ENCODE results near the gene SVEP1. TPM values are rescaled to one million over a fixed set of nuclear protein-coding genes. Genes with fewer than 3 reads are reported as not detected.
"Not testable (repeated sequence)": the region's sequence is repeated elsewhere in the genome, so short reads cannot be mapped to it uniquely, and the experiment has no call there.

SVEP1 gene
- total and polyA plus RNA-seq, 2 of the 13 experiments (the other 11 are each of a cell fraction or from before 2014, with no cell fraction given): not detected

GRCh38 chr9:110531776-110532175 is 47.8 kb downstream of the SVEP1 start:
- no peak overlapping the region for H3K27ac ChIP-seq (ENCODE audit: extremely low read length, insufficient read depth, low read length)
- in situ Hi-C loops (cut with HindIII; ENCODE audit: extremely low pct_ligation_motif_present, low pct_unique_long_range_greater_than_20kb) (no loop called here), intact Hi-C loops (cut with micrococcal nuclease; ENCODE audit: unreplicated experiment) (no loop called here)
- H3K4me3 ChIP-seq (replicated peaks in 1 of 3; ENCODE audit: insufficient read depth in 1 of 3, low read depth in 2 of 3, low read length in 3 of 3): no peak overlapping the region
- no peaks in the 10 kb centered on the region for H3K79me2 ChIP-seq (ENCODE audit: insufficient read depth, low read length)
- H3K36me3 ChIP-seq (replicated peaks in 1 of 2; ENCODE audit: control insufficient read depth in 1 of 2, insufficient read depth in 2 of 2, low read length in 2 of 2): no peaks in the 10 kb centered on the region
- no peak overlapping the region for H2AFZ ChIP-seq (ENCODE audit: low read length)
- H3K27me3 ChIP-seq (ENCODE audit: control insufficient read depth in 1 of 2, insufficient read depth in 2 of 2, low read length in 2 of 2): no peaks in the 10 kb centered on the region
- POLR2A ChIA-PET: no interaction called here
- ATAC-seq (no peak), DNase-seq (ENCODE audit: low spot score) (no peak), FAIRE-seq (no peak)
- no peaks in the 10 kb centered on the region for H3K9me3 ChIP-seq (ENCODE audit: low read length)
- H3K4me2 ChIP-seq (ENCODE audit: low read depth, low read length): no peak overlapping the region
- H4K20me1 ChIP-seq (ENCODE audit: insufficient read depth, low read length): no peaks in the 10 kb centered on the region
- H3K4me1 ChIP-seq (ENCODE audit: insufficient read depth, low read length): no peaks in the 10 kb centered on the region
- no TSS peak for BruUV-seq (replicated peaks)
- CTCF ChIA-PET (ENCODE audit: low intra/inter-chr PET ratio, low total read pairs): no interaction called here
- TF ChIP-seq ZNF10 (CRISPR knock-in tag; IDR thresholded peaks at IDR 0.05; ENCODE audit: borderline replicate concordance, low read depth) (no peak), ZSCAN29 (CRISPR knock-in tag; conservative IDR thresholded peaks at IDR 0.05) (no peak), MAFK (conservative IDR thresholded peaks at IDR 0.05 in 1 of 2, IDR thresholded peaks at IDR 0.05 in 1 of 2; ENCODE audit: low read length in 2 of 2) (no peak), ZNF17 (CRISPR knock-in tag; IDR thresholded peaks at IDR 0.05) (no peak), KMT2A (CRISPR knock-in tag; IDR thresholded peaks at IDR 0.05) (no peak), ZNF740 (CRISPR knock-in tag; IDR thresholded peaks at IDR 0.05) (no peak), ZNF205 (CRISPR knock-in tag; IDR thresholded peaks at IDR 0.05) (no peak), ATF5 (CRISPR knock-in tag; IDR thresholded peaks at IDR 0.05; ENCODE audit: low read depth) (no peak), SIX4 (CRISPR knock-in tag; IDR thresholded peaks at IDR 0.05) (no peak)
- no peak overlapping the region for H3K9ac ChIP-seq (ENCODE audit: insufficient read depth, low read depth, low read length)

DNA sequence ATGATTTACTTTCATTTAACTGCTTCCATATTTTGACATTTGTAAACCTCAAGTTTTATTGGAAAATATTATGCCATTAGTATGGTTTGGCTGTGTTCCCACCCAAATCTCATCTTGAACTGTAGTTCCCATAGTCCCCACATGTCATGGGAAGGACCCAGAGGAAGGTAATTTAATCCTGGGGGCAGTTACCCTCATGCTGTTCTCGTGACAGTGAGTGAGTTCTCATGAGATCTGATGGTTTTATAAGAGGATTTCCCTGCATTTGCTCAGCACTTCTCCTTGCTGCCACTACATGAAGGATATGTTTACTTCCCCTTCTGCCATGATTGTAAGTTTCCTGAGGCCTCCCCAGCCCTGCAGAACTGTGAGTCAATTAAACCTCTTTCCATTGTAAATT is 48.3 kb downstream of the SVEP1 start:
- H3K36me3 ChIP-seq (replicated peaks in 1 of 2; ENCODE audit: control insufficient read depth in 1 of 2, insufficient read depth in 2 of 2, low read length in 2 of 2); FAIRE-seq; H2AFZ ChIP-seq (ENCODE audit: low read length); CTCF ChIA-PET (ENCODE audit: low intra/inter-chr PET ratio, low total read pairs); H3K4me1 ChIP-seq (ENCODE audit: insufficient read depth, low read length); ATAC-seq; H3K4me3 ChIP-seq (replicated peaks in 1 of 3; ENCODE audit: insufficient read depth in 1 of 3, low read depth in 2 of 3, low read length in 3 of 3); H3K27ac ChIP-seq (ENCODE audit: extremely low read length, insufficient read depth, low read length); intact Hi-C loops (cut with micrococcal nuclease; ENCODE audit: unreplicated experiment); DNase-seq (ENCODE audit: low spot score); POLR2A ChIA-PET; H3K27me3 ChIP-seq (ENCODE audit: control insufficient read depth in 1 of 2, insufficient read depth in 2 of 2, low read length in 2 of 2); H3K4me2 ChIP-seq (ENCODE audit: low read depth, low read length); in situ Hi-C loops (cut with HindIII; ENCODE audit: extremely low pct_ligation_motif_present, low pct_unique_long_range_greater_than_20kb); H3K9me3 ChIP-seq (ENCODE audit: low read length); H4K20me1 ChIP-seq (ENCODE audit: insufficient read depth, low read length); H3K9ac ChIP-seq (ENCODE audit: insufficient read depth, low read depth, low read length); BruUV-seq (replicated peaks); H3K79me2 ChIP-seq (ENCODE audit: insufficient read depth, low read length): not testable (repeated sequence)
- WGBS (ENCODE audit: low lambda C conversion rate): 0% methylated on average over 1 of the region's 1 CpG

Measured in HepG2 (cell line).